Activated CD4-positive, alpha-beta T cell treated with anti-CD3 and anti-CD28 coated beads, Interleukin-2, amount 50 U/mL, for 4 hours (primary cell): ENCODE data around the gene ZNF93.
"Not testable (repeated sequence)": the region's sequence is repeated elsewhere in the genome, so short reads cannot be mapped to it uniquely, and the experiment has no call there.

ENCODE experiments used
- DNase-seq, 2 experiments: peaks; one replicate each; pipeline ENCODE4 v3.0.0-alpha.2; 2020

ZNF93 gene

DNA sequence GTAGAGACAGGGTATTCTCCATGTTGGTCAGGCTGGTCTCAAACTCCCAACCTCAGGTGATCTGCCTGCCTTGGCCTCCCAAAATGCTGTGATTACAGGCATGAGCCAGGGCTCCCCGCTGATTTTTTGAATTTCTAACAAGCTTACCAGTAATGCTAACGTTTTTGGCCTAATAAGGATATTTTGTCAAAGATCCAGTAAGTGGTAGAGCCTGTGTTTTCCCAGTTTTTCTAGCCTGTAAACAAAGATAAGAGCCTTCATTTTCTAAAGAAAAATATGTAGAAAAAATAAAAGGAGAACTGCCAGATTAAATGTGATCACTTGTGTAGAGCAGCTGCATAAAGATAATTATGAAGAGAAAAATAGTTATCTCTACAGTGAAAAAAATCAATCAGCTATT, 37.7 kb downstream of the ZNF93 start:
- DNase-seq, result no peak

DNA sequence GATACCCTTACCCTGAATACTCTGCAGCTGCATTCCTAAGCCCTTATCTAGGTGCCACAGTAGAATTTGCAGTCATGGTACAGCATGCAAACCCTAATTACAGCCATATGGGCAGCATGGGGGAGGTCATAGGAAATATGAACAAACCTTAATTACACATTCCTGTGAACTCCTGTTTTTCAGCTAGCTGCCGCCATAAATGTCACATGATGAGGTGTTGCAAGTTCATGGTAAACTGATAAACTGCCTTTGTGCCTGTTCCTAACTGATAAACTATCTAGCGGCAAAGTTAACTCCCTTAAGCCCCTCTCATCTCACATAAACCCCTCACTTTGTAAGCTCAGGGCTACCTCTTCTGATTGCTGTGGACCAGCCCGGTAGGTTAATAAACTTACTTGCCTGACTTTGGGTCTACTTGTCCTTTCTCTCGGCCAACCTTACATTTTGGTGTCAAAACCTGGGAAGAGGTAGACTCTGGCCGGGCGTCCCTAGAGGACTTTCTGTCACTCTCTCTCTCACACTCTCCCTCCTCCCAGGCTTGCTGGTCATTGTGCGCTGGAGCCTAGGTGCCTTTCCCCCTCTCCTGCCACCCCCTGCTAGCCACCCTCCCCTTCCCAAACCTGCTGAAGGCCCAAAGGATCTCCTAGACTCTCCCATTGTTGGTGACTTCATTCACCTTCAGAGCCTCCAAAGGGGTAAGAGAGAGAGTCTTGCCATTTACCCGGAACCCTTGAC, 43.3 kb downstream of the ZNF93 start:
- DNase-seq, result no peak

DNA sequence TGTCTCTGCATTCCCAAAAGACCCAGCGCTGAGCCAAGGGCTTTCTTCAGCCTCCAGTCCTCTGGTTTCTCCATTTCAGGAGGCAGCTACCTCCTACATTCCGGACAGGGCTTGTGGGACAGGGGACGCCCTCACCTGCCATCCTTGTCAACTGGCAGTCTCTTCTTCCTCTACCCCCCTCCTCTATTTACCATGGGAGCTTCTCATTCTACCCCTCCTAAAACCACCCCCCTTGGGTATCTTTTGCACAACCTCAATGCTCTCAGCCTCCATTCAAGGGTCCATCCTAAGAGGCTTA, 43.8 kb downstream of the ZNF93 start:
- no peak for DNase-seq

DNA sequence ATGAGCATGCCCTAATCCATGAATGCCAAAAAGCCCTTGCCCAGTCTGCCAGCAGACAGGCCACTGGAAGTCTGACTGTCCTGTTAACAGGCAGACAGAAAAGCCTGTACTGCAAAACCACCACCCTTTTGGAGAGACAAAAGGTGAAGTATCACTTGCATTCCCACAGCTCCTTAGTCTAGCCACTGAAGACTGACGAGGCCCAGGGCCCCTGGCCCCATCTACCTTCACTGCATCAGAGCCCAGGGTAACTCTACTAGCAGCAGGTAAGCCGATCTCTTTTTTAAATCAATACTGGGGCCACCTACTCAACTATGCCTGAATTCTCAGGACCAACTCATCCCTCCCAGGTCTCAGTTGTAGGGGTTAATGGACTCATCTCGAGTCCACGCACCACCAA, 45.5 kb downstream of the ZNF93 start:
- no peak for DNase-seq

DNA sequence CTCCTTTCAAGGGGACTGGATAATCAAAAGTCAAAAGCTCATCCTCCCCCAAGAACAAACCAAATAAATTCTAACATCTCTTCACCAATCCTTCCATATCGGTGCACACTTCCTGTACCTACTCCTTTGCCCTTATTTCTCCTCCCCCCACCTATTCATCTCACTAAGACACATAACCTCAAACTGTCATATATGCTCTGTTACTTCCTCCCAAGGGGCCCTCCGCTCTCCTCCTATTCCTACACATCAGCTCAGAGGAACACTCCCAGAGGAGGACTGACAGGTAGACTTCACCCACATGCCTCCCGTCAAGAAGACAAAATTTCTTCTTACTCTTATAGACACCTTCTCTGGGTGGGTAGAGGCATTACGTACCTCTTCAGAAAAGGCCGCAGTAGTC, 48.1 kb downstream of the ZNF93 start:
- DNase-seq, result no peak

DNA sequence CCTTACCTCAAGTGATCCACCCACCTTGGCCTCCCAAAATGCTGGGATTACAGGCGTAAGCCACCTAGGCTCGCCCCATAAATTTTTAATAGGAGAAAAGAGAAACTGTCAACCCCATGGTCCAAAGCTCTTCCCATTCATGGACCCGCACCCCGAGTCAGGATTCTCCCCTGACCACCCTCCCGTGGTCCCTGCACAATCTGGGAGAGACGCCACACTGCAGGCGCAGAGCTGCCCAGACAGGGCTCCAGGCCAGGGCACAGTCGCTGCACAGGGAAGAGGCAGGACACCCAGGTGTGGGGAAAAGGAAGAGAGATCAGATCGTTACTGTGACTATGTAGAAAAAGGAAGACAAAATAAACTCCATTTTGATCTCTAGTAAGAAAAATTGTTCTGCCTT, 54.5 kb downstream of the ZNF93 start:
- no peak for DNase-seq

DNA sequence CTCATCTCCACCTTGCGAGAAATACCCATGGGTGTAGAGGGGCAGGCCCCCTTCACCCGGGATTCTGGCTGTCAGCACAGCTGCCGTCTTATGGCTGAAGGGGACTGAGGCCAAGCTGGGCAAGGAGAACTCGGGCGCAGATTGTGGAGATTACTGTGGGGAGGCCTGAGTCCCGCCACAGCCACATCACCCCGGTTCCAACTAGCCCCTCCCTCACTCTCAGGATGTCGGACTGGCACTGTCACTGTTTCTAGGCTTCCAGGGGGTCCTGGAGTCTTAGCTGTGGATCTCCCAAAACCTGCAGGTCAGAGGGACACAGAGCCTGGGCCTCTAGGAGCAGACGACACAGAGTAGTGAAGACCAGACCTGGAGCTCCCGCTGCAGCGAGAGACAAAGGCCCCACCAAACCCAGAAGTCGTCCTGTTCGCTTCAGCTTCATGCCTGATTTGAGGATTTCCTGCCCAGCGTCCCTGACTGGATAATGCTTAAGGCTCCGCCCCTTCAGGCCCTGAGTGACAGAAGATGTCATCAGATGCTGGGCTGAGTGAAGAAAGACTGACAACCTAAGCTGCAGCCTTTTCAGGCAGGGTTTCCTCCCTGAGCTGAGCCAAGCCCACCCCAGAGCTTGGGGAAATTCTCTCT, 55.8 kb downstream of the ZNF93 start:
- no peak for DNase-seq

DNA sequence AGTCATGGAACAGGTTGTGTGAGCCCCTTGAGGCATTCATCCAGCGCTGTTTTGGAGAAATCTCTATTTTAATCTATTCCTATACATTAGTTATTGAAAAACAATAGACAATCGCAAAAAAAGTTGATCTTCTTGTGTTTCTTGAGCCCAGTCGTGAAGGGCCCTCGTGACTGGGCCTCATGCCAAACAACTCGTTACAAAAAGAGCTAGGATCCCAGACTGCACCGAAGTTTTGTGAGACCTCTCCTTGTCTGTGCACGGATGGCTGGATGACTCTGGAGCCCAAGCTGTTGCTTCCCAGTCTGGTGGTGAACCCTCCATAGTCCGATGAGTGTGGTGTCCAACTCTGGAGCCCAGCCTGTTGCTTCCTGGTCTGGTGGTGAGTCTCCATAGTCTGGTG, 57.0 kb downstream of the ZNF93 start:
- DNase-seq, result not testable (repeated sequence)

DNA sequence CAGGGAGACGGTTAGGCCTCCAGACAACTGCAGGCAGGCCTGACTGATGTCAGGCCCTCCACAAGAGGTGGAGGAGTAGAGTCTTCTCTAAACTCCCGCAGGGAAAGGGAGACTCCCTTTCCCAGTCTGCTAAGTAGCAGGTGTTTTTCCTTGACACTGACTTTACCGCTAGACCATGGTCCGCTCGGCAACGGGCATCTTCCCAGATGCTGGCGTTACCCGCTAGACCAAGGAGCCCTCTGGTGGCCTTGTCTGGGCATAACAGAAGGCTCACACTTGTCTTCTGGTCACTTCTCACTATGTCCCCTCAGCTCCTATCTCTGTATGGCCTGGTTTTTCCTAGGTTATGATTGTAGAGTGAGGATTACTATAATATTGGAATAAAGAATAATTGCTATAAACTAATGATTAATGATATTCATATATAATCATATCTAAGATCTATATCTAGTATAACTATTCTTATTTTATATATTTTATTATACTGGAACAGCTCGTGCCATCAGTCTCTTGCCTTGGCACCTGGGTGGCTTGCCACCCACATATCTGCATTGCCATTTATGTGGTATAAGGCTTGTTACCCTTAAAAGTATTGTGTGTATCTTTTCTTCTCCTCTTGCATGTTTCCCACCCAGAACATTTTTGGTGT, 58.5 kb downstream of the ZNF93 start:
- peak; percentile 59 to 61 for DNase-seq

DNA sequence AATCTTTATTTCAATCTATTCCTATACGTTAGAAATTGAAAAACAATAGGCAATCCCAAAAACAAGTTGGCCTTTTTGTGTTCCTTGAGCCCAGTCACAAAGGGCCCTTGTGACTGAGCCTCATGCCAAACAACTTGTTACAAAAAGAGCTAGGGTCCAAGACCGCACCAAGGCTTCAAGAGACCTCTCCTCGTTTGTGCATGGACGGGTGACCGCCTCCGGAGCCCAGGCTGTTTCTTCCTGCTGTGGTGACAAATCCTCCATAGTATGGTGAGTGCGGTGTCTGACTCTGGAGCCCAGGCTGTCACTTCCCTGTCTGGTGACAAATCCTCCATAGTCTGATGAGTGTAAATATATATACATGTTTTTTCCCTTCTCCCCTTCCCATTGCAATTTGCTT, 63.7 kb downstream of the ZNF93 start:
- DNase-seq, result no peak

DNA sequence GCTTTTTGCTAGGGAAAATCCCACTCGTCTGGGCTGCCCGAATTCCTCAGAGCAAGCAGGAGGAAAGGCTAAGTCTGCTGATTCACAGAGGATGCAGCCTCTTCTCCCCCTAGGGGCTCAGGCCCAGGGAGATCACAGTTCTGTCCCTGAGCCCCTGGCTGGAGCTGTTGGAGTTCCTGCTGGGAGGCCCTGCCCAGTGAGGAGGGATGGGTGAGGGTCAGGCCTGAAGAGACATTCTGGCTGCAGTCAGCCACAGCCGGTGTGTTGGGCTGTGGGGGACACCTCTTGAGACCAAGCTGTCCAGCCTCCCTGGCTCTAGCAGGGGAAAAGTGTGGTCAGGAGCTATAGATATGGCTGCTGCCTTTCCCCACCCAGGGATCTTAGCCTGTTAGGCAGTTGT, 65.4 kb downstream of the ZNF93 start:
- not testable (repeated sequence) for DNase-seq

DNA sequence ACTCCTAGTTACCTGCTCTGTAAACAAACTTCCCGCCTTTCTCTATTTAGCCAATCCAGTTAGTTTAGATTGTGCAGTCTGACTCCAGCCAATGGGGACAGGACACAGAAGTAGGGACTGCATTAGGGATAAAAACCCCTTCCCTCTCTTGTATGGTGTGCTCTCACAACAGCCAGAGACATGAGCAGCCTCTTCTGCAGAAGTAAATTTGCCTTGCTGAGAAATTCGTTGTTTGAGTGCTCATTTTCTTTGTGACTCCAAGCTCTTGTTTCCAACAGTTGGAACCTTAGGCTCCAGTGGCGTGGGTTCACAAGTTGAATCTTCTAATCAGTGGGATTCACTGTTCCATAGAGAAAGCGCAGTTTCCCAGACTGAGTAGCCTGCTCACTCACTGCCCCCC, 66.1 kb downstream of the ZNF93 start:
- no peak for DNase-seq
